Hematopoietic multipotent progenitor cell treated with erythropoietin and hydrocortisone succinate and interleukin-3 and kit ligand, for 6 days (in vitro differentiated cells): ENCODE measurements around the gene TTC8.
"Not testable (repeated sequence)": the region's sequence is repeated elsewhere in the genome, so short reads cannot be mapped to it uniquely, and the experiment has no call there.

Experiments
- DNase-seq: peaks from one replicate; pipeline ENCODE4 v3.0.0-alpha.2; 2015

The TTC8 gene

DNA sequence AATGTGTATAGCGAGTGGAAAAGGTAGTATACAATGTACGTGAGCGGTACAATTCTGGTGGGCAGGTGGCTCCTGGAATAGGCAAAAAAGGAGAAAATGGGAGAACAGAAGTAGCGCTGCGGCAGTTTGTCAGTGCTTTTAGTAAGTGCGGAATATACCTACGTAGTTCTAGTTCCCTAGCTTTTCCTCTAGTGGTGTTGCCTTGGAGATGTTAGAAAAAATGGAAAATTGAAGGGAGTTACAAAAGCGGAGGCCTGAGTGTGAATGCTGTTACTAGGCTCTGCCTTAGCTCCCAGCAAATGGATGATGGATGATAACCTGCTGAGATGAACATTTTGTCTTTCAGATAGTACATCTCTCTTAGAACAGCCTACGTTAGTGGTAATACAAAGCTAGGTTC is 1.1 kb downstream of the TTC8 start:
- no peak for DNase-seq

DNA sequence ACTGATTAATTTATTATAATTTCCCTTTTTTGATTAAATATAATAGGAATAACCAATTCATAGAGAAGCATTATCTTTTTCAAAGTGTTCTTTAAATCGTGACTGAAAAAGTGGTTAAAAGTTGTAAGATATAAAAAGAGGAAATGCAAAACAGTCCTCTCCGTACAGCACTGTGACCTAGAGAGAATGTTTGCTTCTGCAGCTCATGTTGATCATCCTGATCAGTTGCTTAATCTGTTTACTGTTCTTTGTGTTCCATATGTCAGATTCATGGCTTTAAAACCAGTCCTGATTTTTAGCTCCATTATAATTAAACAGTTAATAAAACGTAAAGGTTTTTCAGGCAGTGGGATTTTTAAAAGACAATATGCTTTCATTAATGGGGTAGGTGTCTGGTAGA is 4.7 kb downstream of the TTC8 start:
- peak; percentile 24 for DNase-seq

DNA sequence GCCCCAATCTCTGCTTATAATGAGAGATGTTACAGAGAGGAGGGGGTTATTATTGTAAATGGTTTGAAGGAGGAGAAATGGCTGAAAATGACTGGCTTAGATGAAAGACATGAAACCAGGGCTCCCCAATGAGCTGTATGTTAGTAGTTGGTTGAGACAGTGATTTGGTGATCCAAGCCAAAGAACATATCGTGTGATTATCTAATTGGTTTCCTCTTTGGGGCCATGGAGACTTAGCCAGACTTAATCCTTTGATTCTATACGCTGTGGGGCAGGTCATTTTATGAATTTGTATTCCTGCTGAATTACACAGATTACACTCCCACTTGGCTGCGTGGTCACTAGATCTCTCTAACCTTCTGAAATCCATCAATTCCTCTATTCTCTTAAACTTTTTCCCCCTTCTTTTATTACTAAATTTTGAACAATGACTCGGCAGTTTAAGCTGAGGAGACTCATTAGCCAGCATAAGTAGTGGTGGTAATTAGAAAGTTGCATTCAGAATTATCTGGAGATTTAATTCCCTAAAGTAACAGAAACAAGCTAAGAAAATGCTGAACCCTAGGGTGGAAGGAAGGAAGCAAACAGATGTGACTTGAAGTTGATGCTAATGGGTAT is 5.3 kb downstream of the TTC8 start:
- peak; percentile 42 for DNase-seq

DNA sequence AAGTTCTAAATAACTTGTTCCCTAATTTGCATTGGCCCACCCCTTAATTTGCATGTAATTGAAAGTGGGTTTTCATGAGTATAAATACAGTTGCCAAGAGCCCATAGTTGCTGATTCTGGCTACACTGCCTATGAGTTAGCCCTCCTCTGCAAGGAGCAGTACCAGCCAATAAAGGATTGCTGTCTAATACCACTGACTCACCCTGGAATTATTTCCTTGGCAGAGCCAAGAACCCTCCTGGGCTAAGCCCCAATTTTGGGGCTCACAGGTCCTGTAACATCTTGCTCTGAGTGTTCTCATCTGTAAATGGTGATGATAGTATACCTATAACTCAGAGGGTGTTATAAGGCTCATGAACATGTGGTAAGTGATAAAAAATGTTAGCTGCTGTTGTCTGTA is 6.8 kb downstream of the TTC8 start:
- no peak for DNase-seq

DNA sequence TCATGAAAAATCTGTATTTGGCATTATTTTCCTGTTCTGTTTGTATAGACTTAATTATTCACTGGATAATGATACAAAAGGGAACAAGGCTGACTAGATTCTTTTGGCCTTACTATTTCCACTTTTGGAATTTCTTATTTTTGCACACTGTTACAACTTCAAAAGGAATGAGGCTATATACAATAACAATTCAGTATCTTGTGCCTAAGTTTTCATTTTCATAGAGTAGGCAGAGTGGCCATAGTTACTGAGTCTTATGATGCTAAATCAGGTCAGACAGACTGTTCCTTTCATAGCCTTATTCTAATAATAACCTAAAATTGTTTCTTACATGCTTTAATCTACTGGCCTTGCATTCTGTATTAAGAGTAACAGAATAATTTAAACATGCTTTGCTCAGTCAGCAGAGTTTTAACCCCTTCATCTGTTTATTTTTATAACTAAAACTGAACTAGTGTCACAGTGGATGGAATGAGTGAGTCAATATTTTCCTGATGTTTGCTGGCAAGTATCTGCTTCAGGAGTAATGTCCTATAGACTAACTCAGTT is 10.5 kb downstream of the TTC8 start:
- no peak for DNase-seq

DNA sequence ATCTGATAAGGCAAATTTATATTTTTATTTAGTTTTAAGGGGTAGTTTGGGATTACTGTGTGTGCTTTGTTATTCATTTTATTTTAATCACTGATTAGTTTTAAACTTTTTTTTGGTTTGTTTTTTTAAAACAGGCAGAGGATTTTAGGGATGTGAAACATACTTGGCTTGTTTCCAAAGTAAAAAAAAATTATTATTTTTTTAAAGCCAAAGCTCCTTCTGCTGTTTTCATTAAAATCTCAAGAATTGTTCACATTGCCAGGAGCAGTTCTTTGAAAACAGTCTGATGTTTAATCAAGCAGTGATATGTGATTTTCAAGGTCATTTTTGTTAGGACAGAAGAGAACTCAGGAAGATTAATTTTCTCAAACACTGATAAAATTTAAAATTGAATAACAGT is 11.2 kb downstream of the TTC8 start:
- DNase-seq = no peak

DNA sequence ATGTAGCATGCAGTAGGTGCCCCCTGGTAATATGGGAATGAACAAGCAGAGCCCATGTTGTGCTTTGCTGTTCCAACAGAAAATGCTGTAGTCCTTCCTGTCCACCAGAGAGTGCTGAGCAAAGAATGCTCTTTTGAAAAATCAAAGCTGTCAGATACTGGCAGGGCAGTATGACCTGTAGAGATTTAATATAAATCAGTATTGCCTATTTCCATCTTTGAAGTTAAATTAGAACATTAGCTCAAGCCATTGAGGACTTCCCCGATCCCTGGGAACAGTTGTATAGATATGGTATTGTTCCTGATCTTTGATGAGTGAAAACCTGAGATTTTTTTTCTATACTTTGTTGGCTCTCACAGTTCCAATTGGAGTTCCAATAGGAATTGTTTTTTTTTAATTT is 13.0 kb downstream of the TTC8 start:
- DNase-seq = no peak

DNA sequence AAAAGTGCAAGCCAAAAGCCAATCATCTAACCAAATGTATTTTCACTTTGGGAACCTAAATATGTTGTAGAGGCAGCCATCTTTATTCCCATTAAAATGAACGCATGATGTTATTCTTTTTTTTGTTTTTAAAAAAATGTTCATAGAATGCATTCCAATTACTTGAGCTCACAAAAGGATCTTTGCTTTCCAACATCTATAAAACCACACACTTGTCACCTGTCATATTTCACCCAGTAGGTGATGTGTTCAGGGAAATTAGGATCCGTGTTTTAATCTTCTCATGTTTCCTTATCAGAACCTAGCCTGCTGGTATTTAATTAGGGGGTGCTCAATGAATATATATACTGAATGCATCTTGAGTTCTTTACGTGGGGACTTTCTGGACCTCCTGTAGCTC is 13.6 kb downstream of the TTC8 start:
- no peak for DNase-seq

DNA sequence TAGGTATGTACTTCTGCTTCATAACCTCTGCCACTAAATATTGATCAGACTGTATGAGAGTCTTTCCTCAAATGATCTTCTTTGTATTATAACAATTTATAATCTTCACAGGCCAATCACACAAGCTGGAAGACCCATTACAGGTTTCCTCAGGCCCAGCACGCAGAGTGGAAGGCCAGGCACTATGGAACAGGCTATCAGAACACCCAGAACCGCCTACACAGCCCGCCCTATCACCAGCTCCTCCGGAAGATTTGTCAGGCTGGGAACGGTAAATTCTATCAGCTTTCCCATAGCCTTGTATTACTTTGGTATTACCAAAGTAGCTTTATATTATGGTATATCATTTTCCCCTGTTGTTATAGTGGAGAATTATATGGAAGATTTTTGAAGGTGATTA is 16.5 kb downstream of the TTC8 start:
- no peak for DNase-seq

DNA sequence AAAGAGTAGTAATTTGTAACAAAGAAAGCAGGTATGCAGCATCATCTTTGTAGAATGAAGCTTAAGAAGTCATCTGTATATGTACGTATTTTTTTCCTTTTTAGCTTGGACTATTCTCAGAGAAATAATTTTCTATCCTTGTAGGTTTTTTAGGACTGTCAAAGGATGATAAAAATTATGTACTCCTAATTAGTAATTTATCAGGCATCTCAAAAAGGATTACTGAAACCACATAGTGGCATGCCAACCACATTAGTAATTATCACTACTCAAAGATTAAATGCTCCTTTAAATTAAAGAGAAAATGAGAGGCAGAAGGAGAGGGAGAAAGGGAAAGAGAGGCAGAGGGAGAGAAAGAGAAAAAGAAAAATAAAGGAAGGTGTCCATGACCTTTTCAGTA is 17.3 kb downstream of the TTC8 start:
- no peak for DNase-seq

DNA sequence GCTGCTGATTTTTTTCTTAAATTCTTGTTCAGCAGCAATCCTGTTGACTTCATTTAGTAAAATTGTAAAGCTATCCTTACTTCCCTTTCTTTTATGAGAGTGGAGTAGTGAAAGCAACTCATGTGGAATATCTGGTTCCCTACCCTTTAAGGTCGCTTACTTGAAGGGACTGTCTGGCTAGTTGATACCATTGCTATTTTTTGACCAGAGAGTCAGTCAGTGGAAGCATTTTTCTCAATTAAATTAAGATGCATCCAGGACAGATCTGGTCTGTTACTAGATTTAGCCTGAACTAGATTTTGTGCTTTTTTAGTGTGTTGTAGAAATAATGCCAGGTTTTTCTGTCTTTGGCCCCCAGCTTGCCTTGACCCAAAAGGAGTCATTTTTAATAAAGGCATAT is 18.0 kb downstream of the TTC8 start:
- DNase-seq = no peak

DNA sequence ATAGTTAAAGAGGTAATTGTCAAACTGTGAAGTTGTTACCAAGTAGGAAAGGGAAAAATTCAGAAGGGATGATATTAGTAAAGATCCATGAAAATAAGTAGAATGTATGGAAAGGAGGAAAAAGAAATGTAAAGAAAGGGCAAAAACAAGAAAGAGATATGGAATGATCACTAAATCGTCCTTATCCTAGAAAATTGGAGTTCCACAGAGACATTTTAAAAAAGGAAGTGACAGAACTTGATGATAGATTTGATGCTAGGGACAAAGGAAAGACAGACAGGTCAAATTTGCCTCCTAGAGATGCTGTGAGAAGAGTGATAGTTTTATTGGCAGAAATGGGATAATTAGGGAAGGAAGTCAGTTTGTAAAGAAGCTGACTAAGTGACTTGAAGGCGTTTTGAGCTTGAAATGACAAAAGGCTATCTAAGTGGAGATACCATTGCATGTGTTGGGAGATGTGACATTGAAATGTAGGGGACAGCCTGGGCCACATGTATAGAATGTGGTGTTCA is 20.6 kb downstream of the TTC8 start:
- no peak for DNase-seq

DNA sequence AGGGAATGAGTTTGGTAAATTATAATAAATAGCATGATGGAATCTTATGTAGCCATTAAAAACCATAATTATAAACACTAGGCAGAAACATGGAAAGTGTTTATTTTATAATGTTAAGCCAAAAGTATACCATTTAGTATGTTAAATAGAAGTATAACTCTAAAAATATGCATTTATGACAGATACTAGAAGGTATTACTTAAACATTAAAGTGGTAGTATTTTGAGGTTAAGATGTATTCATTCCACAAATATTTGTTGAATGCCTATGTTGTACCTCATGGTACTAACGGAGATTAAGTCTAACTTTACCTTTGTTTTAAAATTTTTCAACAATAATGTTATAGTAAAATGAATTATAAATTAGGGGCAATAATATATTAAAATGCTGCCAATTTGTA is 24.1 kb downstream of the TTC8 start:
- no peak for DNase-seq

DNA sequence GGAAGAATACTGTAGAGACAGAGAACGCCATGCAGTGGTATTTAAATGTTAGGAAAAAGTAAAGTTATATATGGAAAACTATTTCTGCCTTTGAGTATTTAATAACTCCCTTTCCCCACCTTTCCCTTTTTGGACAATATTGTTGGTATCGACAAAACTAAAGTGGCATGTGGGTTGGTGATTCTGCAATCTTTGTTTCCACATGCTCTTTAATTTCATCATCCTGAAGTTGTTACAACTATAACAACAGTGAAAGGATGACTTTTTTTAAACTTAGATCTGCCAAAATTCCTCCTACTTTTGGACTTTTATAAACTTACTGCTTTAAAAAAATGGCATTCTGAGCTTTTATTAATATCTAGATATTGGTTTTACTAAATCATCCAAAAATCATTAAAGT is 25.3 kb downstream of the TTC8 start:
- peak; percentile 10 for DNase-seq

DNA sequence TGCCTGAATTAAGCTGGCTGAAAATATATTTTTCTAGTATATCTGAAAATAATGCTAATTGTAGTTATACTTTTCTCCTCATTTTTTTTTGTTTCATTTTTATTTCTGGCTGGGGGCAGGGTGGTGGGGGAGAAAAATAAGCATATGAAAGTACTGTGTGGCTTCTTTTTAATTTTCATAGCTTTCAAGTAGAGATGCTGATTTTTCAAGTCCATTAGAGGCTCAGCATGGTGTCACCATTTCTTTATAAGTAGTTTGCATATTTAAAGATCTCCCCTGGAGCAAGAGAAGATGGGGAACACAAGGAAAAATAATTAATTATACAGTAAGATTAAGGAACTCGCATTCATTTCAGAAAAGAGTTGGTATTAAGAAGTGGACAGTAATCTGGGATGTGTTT is 27.1 kb downstream of the TTC8 start:
- DNase-seq = no peak

DNA sequence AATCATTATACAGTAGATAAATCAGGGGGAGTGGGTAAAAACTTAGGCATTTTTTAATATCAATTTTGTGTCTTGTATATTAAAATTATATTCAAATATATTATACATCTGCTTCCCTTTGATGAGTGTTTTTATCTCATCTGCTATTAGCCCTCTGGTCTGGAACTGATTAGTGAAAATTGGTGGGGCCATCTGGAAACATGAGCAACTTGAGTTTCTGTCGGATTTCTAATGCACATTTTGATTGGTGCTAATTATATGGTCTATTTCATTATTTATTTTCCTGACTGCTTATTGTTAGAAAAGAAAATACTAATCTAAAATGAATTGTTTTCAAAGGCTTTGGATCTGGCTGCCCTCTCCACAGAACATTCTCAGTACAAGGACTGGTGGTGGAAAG is 28.2 kb downstream of the TTC8 start:
- DNase-seq = no peak

DNA sequence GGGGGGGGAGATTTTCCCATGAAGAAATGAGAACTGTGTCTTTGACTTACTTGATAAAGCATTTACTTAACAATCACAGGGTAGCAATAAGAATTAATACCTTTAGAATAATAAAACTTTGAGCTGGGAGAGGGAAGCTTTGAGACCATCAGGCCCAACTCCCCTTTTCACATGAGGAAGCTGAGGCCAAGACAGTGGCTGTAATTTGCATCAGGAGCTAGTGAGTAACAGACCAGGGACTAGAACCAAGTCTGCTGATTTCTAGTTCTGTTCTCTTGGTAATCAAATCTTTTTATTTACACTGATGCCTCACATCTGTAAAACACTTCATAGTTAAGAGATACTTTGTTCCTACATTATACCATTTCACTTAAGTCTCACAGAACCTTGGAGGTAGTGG is 28.7 kb downstream of the TTC8 start:
- no peak for DNase-seq

DNA sequence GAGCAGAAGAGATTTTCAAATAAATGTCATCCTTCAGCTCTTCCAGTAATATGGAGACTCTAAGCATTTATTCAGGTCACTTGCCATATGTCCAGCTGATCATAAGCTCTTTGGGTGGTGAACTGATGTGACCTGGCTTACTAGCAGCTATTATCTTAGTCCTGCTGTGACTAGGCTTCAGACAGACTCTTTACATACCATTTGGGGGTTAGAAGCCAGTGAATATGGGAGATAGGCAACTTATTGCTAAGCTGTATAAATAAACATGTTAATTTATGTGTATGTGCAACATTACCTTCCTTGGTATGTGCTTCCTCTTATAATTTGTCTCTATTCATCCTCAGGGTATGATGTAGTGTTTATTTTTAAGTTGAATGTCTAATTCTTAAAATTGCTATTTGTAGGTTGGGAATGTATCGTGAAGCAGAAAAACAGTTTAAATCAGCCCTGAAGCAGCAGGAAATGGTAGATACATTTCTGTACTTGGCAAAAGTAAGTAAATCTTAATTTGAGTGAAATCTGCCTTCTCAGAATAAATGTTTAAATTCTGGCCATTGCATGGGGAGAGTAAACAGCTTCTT is 32.4 kb downstream of the TTC8 start:
- no peak for DNase-seq

DNA sequence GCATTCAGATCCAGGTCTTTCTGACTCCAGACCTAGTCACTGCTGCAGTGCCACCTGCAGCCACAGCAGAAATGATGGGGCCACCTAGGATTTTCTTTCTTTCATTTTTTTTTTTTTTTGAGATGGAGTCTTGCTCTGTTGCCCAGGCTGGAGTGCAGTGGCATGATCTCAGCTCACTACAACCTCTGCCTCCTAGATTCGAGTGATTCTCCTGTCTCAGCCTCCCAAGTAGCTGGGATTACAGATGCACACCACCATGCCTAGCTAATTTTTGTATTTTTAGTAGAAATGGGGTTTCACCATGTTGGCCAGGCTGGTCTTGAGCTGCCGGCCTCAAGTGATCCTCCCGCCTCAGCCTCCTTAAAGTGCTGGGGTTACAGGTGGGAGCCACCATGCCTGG is 33.4 kb downstream of the TTC8 start:
- not testable (repeated sequence) for DNase-seq

DNA sequence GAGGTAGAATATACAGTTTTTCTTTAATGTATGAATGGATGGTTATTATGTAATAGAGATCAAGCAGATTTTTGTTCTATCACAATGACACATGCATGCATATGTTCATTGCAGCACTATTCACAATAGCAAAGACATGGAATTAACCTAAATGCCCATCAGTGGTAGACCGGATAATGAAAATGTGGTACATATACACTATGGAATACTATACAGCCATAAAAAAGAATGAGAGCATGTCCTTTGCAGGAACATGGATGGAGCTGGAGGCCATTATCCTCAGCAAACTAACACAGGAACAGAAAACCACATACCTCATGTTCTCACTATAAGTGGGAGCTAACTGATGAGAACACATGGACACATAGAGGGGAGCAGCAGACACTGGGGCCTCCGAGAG is 34.7 kb downstream of the TTC8 start:
- not testable (repeated sequence) for DNase-seq

DNA sequence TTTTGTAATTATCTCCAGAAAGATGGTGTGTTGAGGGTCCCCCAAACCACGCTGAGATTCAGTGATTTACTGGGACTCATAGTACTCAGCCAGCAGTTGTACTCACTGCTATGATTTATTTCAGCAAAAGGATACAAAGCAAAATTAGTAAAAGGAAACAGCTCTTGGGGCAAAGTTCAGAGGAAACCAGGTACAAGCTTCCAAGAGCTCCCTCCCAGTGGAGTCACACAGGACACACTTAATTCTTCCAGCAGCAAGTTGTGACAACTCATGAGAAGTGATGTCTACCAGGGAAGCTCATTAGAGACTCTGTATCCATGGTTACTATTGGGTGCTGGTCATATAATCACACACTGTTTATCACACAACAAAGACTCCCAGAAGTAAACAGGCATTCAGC is 38.7 kb downstream of the TTC8 start:
- DNase-seq = no peak

DNA sequence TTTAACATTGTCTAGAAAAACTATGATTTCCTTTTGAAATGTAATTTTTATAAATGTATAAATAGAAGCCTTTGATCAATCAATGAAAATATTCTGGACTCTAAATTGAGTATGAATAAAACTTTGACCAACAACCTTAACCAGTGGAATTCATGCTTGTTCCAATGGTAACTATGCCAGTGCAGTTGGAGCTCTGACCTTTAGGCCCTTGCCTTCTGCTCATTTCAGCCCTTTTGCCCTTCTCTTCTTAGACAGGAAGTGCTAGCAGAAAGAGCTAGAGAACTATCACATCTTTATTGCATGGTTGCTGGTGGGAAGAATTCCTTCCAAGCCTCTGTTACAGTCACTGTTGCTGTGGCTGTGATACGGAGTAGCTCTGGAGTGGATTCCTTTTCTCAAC is 39.7 kb downstream of the TTC8 start:
- no peak for DNase-seq

DNA sequence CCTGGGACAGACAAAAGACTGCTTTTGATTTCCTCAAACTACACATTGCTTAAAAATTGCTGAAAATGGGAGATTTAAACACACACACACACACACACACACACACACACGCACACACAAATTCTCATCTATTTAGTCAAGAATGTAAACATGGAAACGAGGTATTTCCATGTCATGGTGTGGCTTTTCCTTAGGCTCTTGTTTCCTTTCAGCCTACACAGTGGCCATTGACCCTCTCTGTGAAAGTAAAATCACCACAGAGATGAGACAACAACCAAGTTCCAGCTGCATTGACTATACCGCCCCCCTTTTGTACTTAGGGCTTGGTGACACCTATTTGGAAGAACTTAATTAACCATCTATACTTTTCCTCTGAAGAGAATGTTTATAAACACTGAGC is 41.9 kb downstream of the TTC8 start:
- DNase-seq = no peak

DNA sequence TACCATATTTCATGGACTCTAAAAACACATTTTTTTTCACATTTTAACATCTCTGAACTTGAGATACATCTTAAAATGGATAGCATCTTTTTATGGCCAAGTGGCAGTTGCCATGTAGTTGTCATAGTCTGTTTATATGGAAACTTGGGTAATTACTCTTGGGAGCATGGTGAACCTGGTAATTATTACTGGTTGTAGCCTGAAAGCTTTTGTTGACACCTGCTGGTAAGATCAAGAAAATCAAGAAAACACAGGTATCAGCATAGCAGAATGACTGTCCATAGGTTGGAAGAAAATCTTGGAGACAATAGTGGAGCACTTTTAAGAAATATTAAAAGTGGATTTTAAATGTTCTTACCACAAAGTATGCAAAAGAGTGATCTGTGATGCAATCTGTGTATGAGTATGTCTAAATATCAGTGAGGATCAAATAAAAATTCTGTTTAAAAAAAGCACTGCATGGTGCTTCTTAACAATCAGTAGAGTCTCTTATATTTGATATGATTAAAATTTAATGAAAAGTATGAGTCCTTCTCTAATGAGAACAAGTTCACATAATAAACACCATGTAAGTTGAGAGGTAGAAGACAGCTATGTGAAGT is 44.2 kb downstream of the TTC8 start:
- DNase-seq = peak; percentile 70

DNA sequence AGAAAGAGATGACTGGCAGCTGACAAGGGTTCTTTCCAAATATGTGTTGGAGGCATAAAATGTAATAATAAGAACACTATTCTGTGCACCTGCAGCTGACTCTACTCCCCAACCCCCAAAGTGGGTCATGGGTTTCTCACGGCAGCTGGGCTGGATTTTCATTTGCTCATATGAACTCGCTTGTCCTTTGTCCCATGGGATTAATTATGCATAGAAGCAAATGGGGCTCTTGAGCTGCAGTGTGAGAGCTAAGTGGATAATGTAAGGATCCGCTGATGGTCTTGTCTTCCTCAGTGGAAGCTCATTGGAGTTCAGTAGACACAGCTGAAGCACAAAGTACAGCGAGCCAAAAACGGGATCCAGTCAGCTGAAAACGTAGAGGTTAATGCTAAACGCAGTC is 46.3 kb downstream of the TTC8 start:
- DNase-seq = no peak
